Ovary (tissue), 9 donors: ENCODE data around the gene CHCHD3. TPM values are rescaled to one million over a fixed set of nuclear protein-coding genes. Genes with fewer than 3 reads are reported as not detected.

Experiments used
- DNase-seq, 5 donors: peaks; one replicate each; pipeline ENCODE4 v3.0.0-alpha.2; 2019 to 2020
- H3K27ac ChIP-seq, 2 donors: fragments of 200-600 bp; one replicate each; pipeline versions ENCODE4 v1.5.1 to v1.8.0; 2019 to 2022
- H3K27me3 ChIP-seq: fragments of 200-600 bp; one replicate; pipeline ENCODE4 v1.8.0; 2022
- H3K36me3 ChIP-seq: fragments of 200-600 bp; sonication (generic); one replicate; pipeline ENCODE4 v1.5.1; 2019
- H3K4me1 ChIP-seq: one replicate; pipeline ENCODE4 v1.8.1; 2013; ENCODE audit warnings: mild to moderate bottlenecking, moderate library complexity; ENCODE audit not compliant: insufficient read depth
- H3K4me3 ChIP-seq: fragments of 200-600 bp; sonication (generic); one replicate; pipeline ENCODE4 v1.5.1; 2017
- H3K9me3 ChIP-seq, 2 donors: fragments of 200-600 bp in 1 of 2; sonication (generic) in 1 of 2; one replicate each; pipeline versions ENCODE4 v1.5.1 to v1.8.1; 2013 to 2019; ENCODE audit warnings: mild to moderate bottlenecking in 1 of 2, moderate library complexity in 1 of 2
- CTCF ChIP-seq, 3 donors: fragments of 450-650 bp in 2 of 3; fragments of 200-600 bp in 1 of 3; IDR thresholded peaks; one replicate each; pipeline versions ENCODE4 v1.5.1 to v1.8.0; 2016 to 2022; ENCODE audit warnings: antibody characterized with exemption in 3 of 3, mild to moderate bottlenecking in 1 of 3
- EP300 ChIP-seq: sonication (generic); formaldehyde crosslinking; IDR thresholded peaks from one replicate; pipeline ENCODE4 v1.6.1; 2017; ENCODE audit warnings: antibody characterized with exemption
- POLR2A ChIP-seq: fragments of 450-650 bp; IDR thresholded peaks from one replicate; pipeline ENCODE4 v1.6.1; 2017; ENCODE audit warnings: antibody characterized with exemption, mild to moderate bottlenecking, moderate library complexity
- WGBS, 3 donors: extraction: QIAGEN DNeasy Blood & Tissue Kit in 1 of 3; methylation state at CpG; one replicate each; pipeline versions ENCODE4 v1.1.5 to v1.1.7; 2013 to 2017; 5-methylcytosine and 5-hydroxymethylcytosine counted together
- intact Hi-C, 4 donors: fragments of 100-400 bp; cut with DNase I; formaldehyde crosslinking; loops; one replicate each; pipeline versions ENCODE4 v1.11.0 to v1.15.1; 2022 to 2023
- polyA plus RNA-seq, 2 donors: library from polyadenylated mRNA; stranded (reverse); fragments of 200-250 nt in 1 of 2; fragments of 350-450 nt in 1 of 2; fragmentation: Illumina TruSeq in 1 of 2; extraction: RNeasy Lipid Tissue Mini Kit (QIAGEN cat#74804) in 1 of 2; gene quantifications; one replicate each; pipeline ENCODE4 v1.2.3, GENCODE V29; 2013 to 2014
- total RNA-seq, 7 donors: library from RNA; depleted of rRNA in 2 of 7; stranded (reverse); fragments of >200 nt in 2 of 7; fragmentation: NEBNext Ultra II Directional in 3 of 7; extraction: Animal tissue kit (Norgen Biotek cat#: 25700) in 3 of 7; gene quantifications; one replicate each; pipeline versions ENCODE4 v1.1.0 to v1.2.4, GENCODE V29; 2016 to 2023
- donor health status: DM: no; HTN: no; CAD: no; lungs with moderate emphysema.
- donor health status: DM: no; HTN: no; CAD: no.
- donor health status: Bipolar disorder and iron deficiency.
- donor health status: DM: yes; HTN: yes; CAD: no.
- donor health status: DM: no; HTN: no; CAD: no.
- donor health status: DM: yes; HTN: yes; CAD: no.

The CHCHD3 gene
- total and polyA plus RNA-seq, 9 donors = 31.4 to 59.1 (median 36.7) TPM

GRCh38 chr7:132750530-132751217 is 331.2 kb downstream of the CHCHD3 start:
- WGBS, 3 donors = 50 to 61% (median 57%) methylated on average over 11 of the region's 11 CpGs

DNA sequence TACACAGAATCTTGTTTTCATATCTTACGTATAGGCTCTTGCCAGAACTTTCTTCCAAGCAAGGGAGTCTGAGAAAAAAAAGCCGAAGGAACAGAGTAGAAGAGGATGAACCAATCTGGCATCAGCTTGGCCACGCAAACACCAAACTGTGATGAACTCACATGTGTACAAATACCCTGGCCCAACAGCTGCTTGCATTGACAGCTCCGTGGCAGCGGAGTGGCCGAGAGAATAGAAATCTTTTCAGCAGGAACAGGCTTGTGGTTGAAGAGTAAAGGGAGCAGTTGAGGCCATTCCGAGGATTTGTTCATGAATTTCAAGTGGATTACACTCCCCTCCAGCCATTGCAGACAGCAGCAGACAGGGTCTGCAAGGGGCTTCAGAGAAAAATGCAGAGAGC is 331.8 kb downstream of the CHCHD3 start:
- no peak overlapping the region for H3K4me3 ChIP-seq
- TF ChIP-seq CTCF (IDR thresholded peaks at IDR 0.05) (no peak), EP300 (no peak), POLR2A (no peak)
- 19 to 40% (median 21%) methylated on average over 7 of the region's 7 CpGs for WGBS, 3 donors
- no peak for DNase-seq
- H3K36me3 ChIP-seq = no peaks in the 10 kb centered on the region
- no peaks in the 10 kb centered on the region for H3K4me1 ChIP-seq
- no peak overlapping the region for H3K27ac ChIP-seq
- no peaks in the 10 kb centered on the region for H3K27me3 ChIP-seq
- intact Hi-C loops = no loop called here
- H3K9me3 ChIP-seq = no peaks in the 10 kb centered on the region

More at GRCh38 chr7:132750530-132751217, 331.2 kb downstream of the CHCHD3 start:
- no peak for TF ChIP-seq CTCF (IDR thresholded peaks at IDR 0.05)
- no peak for TF ChIP-seq POLR2A
- no peak for TF ChIP-seq EP300
- Histone ChIP-seq H3K27ac (no peak overlapping the region), H3K4me3 (no peak overlapping the region), H3K9me3 (no peaks in the 10 kb centered on the region), H3K36me3 (no peaks in the 10 kb centered on the region), H3K27me3 (no peaks in the 10 kb centered on the region), H3K4me1 (no peaks in the 10 kb centered on the region)
- DNase-seq = no peak
- intact Hi-C loops = no loop called here

GRCh38 chr7:132745510-132745909 is 336.4 kb downstream of the CHCHD3 start:
- Histone ChIP-seq H3K4me1 (no peaks in the 10 kb centered on the region), H3K9me3 (no peaks in the 10 kb centered on the region), H3K27me3 (no peaks in the 10 kb centered on the region), H3K36me3 (no peaks in the 10 kb centered on the region), H3K4me3 (no peak overlapping the region), H3K27ac (no peak overlapping the region)
- no peak for DNase-seq
- TF ChIP-seq EP300 = no peak
- TF ChIP-seq POLR2A = no peak
- TF ChIP-seq CTCF (IDR thresholded peaks at IDR 0.05) = no peak
- intact Hi-C loops = no loop called here

DNA sequence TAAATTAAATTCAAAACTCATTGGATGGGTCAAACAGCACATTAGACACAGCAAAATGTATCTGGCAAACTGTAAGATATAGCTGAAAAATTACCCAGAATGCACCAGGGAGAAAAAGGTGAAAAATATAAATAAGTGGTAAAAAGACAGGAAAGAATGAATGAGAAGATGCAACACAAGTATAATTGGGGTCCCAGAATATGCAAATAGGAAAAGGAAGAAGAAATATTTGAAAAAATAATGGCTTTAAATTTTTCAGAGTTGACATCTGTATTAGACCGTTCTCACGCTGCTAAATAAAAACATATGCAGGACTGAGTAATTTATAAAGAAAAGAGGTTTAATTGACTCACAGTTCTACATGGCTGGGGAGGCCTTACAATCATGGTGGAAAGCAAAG is 337.9 kb downstream of the CHCHD3 start:
- TF ChIP-seq EP300 (no peak), POLR2A (no peak), CTCF (IDR thresholded peaks at IDR 0.05) (no peak)
- DNase-seq = no peak
- Histone ChIP-seq H3K4me3 (no peak overlapping the region), H3K27me3 (no peaks in the 10 kb centered on the region), H3K27ac (no peak overlapping the region), H3K9me3 (no peaks in the 10 kb centered on the region), H3K36me3 (no peaks in the 10 kb centered on the region), H3K4me1 (no peaks in the 10 kb centered on the region)
- intact Hi-C loops = no loop called here
- 94 to 98% (median 97%) methylated on average over 2 of the region's 2 CpGs for WGBS, 3 donors
